Measurements from ENCODE around the gene VWA5B2. TPM values are rescaled to one million over a fixed set of nuclear protein-coding genes. Genes with fewer than 3 reads are reported as not detected.
A peak's percentile ranks its signal among the peaks of the same experiment; 100 is the strongest.

Gene VWA5B2
- total RNA-seq, 1 experiment from 2014 or later: 0.72 TPM

- no peak for DNase-seq (ENCODE audit: low spot score)
These were observed 46.0 kb downstream of the VWA5B2 start for GRCh38 chr3:184275381-184275701.

GRCh38 chr3:184275961-184276910 lies 46.9 kb downstream of the VWA5B2 start, which contains the start of gene ECE2:
Gene ECE2 (plus strand): TSS chr3:184276022. CDS start chr3:184276154, 132 bp downstream.
- DNase-seq (ENCODE audit: low spot score): no peak

GRCh38 chr3:184277366-184277765 lies 48.0 kb downstream of the VWA5B2 start:
- no peak for DNase-seq (ENCODE audit: low spot score)

- peak; percentile 11 for DNase-seq (ENCODE audit: low spot score)
These were observed 53.6 kb downstream of the VWA5B2 start for GRCh38 chr3:184282941-184283340.

- no peak for DNase-seq (ENCODE audit: low spot score)
These were observed 54.3 kb downstream of the VWA5B2 start for GRCh38 chr3:184283681-184284080.

GRCh38 chr3:184284696-184285095 lies 55.3 kb downstream of the VWA5B2 start:
- DNase-seq (ENCODE audit: low spot score): peak; percentile 83

- DNase-seq (ENCODE audit: low spot score): peak; percentile 58
These were observed 60.1 kb downstream of the VWA5B2 start for GRCh38 chr3:184289426-184289938.

- DNase-seq (ENCODE audit: low spot score): no peak
These were observed 60.9 kb downstream of the VWA5B2 start for GRCh38 chr3:184290331-184290730.

GRCh38 chr3:184291044-184291737 lies 61.8 kb downstream of the VWA5B2 start:
- no peak for DNase-seq (ENCODE audit: low spot score)

Other genes with a start within 250 kb of the VWA5B2 start
- gene ABCC5, start 211.7 kb upstream of the VWA5B2 start, total RNA-seq (2014; rRNA removed; shearing (Covaris generic)): 12.8 and 16.6 TPM in 2 replicates
- gene HTR3D, start 197.8 kb upstream of the VWA5B2 start, total RNA-seq (2014; rRNA removed; shearing (Covaris generic)): not detected in 2 replicates
- not detected in 2 replicates for gene HTR3C, start 176.5 kb upstream of the VWA5B2 start, total RNA-seq (2014; rRNA removed; shearing (Covaris generic))
- not detected in 2 replicates for gene HTR3E, start 132.5 kb upstream of the VWA5B2 start, total RNA-seq (2014; rRNA removed; shearing (Covaris generic))
- gene EIF2B5, start 94.2 kb upstream of the VWA5B2 start, total RNA-seq (2014; rRNA removed; shearing (Covaris generic)): 37.4 and 42.6 TPM in 2 replicates
- gene DVL3, start 74.2 kb upstream of the VWA5B2 start, total RNA-seq (2014; rRNA removed; shearing (Covaris generic)): 36.2 and 38.3 TPM in 2 replicates
- 717 and 879 TPM in 2 replicates for gene AP2M1, start 54.7 kb upstream of the VWA5B2 start, total RNA-seq (2014; rRNA removed; shearing (Covaris generic))
- gene ABCF3, start 43.4 kb upstream of the VWA5B2 start, total RNA-seq (2014; rRNA removed; shearing (Covaris generic)): 32.3 and 46.9 TPM in 2 replicates
- 57.5 and 68.3 TPM in 2 replicates for gene ALG3, start 19.4 kb downstream of the VWA5B2 start, total RNA-seq (2014; rRNA removed; shearing (Covaris generic))
- 7.8 and 8.2 TPM in 2 replicates for gene EEF1AKMT4, start 20.1 kb downstream of the VWA5B2 start, total RNA-seq (2014; rRNA removed; shearing (Covaris generic))
- gene CAMK2N2, start 32.0 kb downstream of the VWA5B2 start, total RNA-seq (2014; rRNA removed; shearing (Covaris generic)): 1.6 and 1.8 TPM in 2 replicates
- gene ECE2, start 46.4 kb downstream of the VWA5B2 start, total RNA-seq (2014; rRNA removed; shearing (Covaris generic)): not detected in 2 replicates
- 633 and 926 TPM in 2 replicates for gene PSMD2, start 69.7 kb downstream of the VWA5B2 start, total RNA-seq (2014; rRNA removed; shearing (Covaris generic))
- 422 and 446 TPM in 2 replicates for gene EIF4G1, start 85.0 kb downstream of the VWA5B2 start, total RNA-seq (2014; rRNA removed; shearing (Covaris generic))
- gene FAM131A, start 108.0 kb downstream of the VWA5B2 start, total RNA-seq (2014; rRNA removed; shearing (Covaris generic)): 0.62 and 0.65 TPM in 2 replicates
- 3.0 and 8.8 TPM in 2 replicates for gene CLCN2, start 132.0 kb downstream of the VWA5B2 start, total RNA-seq (2014; rRNA removed; shearing (Covaris generic))
- gene POLR2H, start 132.1 kb downstream of the VWA5B2 start, total RNA-seq (2014; rRNA removed; shearing (Covaris generic)): 182 and 190 TPM in 2 replicates
- gene THPO, start 148.6 kb downstream of the VWA5B2 start, total RNA-seq (2014; rRNA removed; shearing (Covaris generic)): 0.14 and 0.43 TPM in 2 replicates
- gene CHRD, start 150.5 kb downstream of the VWA5B2 start, total RNA-seq (2014; rRNA removed; shearing (Covaris generic)): 0.33 and 5.6 TPM in 2 replicates

Data from A172 (cell line).